Stimulated activated CD4-positive, alpha-beta T cell treated with anti-CD3 and anti-CD28 coated beads, Interleukin-12 subunit alpha, Interleukin-12 subunit beta, amount 100 ng/mL, for 24 hours (primary cell): ENCODE results near the gene TMEM86B.
"Not testable (repeated sequence)": the region's sequence is repeated elsewhere in the genome, so short reads cannot be mapped to it uniquely, and the experiment has no call there.

Experiments used
- DNase-seq, 2 experiments: peaks; one replicate each; pipeline ENCODE4 v3.0.0-alpha.2; 2020; ENCODE audit warnings: low read depth in 2 of 2

TMEM86B gene

DNA sequence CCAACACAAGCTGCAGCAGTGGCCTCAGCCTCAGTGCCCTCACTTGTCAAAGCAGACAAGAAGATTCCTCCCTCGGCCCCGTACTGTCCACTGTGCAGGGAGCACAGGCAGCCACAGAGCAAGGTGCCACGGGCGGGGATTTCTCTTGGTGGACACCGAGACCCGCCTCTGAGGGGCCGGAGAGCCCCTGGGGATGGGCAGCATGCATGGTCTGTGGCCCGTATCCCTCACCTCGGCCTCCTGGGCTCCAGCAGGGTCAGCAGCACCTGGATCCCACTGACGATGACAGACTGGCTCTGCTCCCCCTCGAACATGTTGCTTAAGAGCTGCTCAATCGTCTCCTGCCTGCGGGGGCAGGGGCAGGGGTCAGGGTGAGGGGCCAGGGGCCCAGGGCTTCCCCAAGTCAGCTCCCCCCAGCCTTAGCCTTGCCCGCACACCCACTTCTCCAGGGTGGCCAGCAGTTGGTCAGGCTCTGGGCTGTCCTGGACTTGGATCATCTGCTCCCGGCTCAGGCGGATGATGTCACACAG, 13.4 kb upstream of the TMEM86B start:
- no peak for DNase-seq

DNA sequence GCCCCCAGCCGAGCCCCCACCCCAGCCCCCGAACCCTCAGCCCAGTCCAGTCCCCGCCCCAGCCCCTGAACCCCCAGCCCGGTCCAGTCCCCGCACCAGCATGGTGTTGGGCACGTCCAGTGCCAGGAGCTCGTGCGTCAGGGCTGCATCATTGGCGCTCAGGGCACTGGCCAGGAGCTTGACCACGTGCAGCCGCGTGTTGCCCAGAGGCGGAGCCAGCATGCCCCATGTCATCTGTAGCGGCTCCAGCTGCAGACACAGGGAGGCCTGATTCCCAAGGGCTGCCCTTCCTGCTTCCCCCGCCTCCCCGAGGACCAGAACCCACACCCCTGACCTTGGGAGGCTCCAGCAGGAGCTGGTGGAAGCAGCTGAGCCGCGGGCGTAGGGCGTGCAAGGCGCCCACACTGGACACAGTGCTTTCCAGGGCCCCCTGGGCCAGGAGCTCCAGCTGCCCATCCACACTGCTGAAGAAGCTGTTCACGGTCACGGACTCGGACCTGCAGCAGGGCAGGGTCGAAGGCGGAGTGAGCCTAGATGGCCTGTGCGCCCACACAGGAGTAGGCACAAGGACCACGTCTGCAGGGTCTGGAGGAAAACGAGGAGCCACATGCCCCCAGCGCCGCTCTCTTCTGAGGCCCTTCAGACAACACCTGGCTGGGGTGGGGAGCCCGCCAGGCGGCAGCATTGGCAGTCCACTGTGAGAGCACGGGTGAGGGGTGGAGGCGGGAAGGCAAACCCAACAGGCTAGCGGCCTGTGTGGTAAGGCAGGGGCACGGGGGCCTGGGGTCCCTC, 12.8 kb upstream of the TMEM86B start:
- no peak for DNase-seq

DNA sequence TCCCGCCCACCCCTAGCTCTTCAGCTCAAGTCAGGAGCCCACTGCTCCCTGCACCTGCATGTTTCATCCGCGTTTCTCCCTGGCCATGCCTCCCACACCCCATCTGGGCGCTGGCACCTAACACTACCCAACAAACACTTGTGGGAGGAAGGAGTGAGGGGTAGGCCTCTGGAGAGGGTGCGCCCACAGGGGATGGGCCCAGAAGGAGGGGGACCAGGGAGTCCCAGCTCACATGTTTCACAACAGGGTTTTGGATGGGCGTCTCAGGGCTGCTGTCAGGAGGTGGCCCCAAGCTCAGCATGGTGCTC, 12.1 kb upstream of the TMEM86B start:
- DNase-seq = no peak

DNA sequence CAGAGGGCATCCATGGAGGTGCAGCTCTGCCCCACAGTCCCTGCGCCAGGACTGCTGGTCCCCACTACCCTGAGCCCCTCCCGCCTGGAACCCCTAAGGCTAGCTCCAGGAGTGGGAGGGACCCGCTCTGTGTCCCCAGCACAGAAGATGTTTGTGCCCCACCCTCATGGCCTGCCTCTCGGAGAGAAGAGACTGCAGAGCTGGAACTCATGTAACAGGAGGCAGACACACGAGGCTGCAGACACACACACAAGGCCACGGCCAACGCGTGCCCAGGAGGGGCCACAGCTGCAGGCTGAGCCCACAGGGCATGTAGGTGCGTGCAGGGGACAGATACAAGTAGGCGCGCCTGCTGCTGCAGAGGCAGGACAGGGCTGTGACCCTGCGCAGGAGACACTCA, 10.4 kb upstream of the TMEM86B start:
- no peak for DNase-seq

DNA sequence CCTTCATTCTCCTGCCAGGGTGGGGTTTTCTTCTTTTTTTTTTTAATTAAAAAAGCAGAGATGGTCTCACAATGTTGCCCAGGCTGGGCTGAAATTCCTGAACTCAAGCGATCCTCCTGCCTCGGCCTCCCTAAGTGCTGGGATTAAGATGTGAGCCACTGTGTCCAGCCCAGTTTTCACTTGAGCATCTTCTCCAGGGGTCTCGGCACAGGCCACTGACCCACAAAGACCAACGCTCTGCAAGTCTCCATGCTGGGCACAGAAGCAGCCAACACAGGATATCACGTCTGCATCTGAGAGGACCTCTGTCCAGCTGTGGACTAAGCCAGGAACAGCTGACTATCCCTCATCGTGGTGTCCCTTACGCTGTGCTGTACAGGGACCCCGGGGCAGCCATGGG, 9.5 kb upstream of the TMEM86B start:
- DNase-seq = no peak

DNA sequence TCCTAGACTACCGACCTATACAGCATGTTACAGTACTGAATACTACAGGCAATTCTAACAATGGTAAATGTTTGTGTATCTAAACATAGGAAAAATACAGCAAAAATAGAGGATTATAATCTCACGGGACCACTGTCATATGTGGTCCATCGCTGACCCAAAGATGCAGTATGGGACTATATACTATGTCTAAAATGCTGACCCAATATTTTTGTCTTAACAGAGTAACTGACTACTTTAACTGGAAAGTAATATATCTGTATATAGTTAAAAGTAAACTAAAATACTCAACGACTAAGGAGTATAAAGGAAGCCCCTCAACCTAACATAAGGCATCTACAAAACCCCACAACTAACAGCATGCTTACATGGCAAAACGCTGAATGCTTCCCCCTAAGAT, 4.4 kb upstream of the TMEM86B start:
- no peak for DNase-seq

DNA sequence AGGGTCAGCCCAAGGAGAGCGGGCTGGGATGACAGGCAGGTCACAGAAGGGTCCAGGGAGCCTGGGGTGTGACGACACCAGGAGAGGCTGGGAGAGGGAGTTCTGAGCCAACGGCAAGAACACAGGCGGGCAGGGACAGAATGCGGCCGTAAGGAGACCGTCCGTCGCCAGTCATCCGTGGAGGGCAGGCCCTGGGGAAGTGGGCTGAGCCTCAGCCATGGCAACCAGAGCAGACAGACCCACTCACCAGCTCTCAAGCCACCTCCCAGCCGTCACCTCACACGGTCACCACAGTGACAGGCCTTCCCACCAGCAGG, 3.7 kb upstream of the TMEM86B start:
- no peak for DNase-seq

DNA sequence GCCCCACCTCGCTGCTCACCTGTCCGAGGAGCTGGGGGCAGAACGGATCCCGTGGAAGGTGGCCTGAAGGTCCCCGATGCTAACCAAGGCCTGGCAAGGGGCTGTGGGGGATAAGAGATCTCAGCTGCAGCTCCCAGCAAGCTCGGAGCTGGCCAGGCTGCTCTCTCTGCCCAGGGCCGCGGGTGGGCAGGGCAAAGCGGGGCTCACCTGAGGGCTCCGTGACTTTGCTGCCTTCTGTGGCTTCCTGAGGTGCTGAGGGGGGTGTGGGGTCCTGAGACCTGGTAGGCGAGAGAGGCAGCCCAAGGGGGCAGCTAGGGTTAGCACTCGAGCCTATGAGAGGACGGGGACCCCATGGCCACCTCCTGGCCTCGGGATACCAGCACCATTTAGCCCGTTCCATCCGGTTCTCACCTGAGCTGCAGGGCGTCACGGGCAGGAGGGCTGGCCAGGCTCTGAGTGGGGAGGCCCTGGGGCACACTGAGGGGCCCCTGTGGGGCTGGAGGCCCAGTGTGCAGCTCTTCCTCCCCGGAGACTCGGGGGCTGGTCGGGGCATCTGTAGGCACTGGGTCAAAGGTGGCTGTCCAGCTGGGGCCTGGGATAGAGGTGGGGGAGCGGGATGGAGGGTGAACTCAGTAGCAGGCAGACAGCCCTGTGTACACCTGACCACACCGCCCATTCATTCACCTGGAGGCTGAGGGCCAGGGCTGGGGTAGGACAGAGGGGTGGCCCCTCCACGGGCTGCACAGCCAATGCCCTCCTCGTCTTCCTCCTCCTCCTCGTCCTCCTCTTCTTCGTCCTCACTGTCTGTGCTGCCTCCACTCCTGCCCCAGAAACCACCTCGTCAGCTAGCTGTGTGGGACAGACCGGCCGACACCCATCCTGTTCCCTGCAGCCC, 3.1 kb upstream of the TMEM86B start:
- DNase-seq = no peak

DNA sequence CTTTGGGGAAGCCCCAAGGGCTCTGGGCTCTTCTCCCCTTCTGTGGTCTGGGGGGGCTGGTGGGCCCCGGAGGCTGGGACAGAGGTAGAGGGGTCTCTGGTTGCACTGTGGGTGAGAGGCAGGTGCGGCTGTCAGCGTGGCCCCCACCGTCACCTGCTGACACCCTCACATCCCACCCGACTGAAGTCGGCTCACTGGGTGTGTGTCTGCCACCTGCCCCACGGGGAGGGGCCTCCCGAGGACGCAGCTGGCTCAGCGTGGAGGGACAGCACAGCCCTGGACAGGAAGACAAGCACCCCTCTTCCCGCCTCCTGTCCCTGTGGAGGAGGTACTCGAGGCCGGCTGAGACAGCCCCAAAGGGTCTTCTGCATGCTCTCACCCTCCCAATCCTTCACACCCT, 2.2 kb upstream of the TMEM86B start:
- DNase-seq = no peak

DNA sequence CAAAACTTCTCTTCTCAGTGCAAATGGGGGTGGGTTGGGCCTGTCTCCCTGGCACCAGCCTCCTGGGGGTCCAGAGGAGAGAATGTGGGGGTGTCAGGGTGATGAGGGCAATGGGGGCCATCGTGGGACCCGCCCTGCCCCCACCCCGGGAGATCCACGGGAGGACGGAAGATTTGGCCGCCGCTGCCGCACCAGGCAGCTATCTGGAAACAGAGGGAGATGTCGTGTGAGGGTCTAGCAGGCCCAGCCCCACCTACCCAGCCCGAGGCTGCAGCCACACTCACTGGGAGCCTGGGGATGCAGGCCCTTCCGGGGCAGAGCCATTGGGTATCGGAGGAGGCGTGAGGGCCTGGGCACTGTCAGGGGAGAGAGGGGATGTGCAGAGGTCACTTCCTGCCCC, 1.8 kb upstream of the TMEM86B start:
- DNase-seq = no peak

DNA sequence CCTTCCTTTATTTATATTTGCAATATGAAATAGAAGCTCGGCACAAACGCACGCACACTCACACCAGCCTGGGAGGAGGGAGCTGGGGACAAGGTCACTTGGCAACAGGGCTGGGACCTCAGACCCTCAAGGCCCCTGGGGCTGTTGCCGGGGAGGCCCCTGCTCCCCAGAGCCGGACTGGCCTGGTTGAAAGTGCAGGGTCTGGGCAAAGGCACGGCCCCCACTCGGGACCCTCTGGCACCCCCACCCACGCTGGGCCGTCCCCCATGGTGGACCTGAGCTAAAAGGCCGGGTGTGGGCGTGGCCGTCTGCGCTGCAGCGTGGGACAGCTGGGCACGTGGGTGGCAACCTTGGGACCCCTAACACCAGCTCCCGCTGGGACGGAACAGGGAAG, 1.2 kb upstream of the TMEM86B start:
- no peak for DNase-seq

DNA sequence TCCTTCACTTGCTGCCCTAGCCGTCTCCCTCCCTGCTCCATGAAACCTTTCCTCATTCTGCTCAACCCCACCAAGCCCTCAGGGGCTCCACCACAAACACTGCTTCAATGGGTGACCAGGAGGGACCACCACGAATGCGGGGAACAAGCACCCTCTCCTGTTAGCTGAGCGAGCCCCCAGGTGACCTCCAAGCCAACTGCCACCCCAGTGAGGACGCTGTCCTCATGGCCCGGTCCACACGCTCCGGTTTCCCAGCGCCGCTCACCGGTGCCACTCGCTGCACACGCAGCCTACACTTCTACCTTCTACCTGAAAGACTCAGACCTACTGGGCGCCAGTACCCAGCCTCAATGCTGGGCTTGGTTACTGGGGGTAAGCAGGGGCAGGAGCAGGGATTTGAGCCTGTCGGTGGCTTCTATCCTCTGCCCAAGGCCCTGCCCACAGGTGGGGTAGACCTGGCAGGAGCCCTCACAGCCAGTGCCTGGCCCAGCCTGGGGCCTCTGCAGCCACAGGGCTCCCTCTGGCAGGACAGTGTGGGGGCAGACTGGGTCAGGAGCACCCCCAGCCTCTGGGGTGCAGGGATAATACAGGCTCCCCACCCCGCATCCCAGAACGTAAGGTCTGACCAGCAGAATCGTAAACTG, 704 bp upstream of the TMEM86B start:
- no peak for DNase-seq

DNA sequence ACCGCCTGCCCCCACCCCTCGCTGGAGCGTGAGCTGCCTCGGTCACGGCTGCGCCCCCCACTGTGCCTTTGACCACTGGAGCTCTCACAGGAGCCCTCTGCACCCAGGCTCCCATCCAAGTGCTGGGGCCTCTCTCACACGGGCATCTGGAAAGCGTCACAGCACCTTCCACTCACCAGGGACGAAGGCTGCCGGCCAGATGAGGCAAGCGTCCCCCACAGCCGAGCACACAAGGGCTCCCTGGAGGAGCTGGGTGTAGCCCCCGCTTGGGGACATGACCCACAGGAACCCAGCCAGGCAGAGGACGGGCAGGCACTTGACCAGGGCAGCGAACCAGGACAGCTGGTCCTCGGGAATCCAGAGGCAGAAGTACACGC, 560 bp downstream of the TMEM86B start:
- no peak for DNase-seq

DNA sequence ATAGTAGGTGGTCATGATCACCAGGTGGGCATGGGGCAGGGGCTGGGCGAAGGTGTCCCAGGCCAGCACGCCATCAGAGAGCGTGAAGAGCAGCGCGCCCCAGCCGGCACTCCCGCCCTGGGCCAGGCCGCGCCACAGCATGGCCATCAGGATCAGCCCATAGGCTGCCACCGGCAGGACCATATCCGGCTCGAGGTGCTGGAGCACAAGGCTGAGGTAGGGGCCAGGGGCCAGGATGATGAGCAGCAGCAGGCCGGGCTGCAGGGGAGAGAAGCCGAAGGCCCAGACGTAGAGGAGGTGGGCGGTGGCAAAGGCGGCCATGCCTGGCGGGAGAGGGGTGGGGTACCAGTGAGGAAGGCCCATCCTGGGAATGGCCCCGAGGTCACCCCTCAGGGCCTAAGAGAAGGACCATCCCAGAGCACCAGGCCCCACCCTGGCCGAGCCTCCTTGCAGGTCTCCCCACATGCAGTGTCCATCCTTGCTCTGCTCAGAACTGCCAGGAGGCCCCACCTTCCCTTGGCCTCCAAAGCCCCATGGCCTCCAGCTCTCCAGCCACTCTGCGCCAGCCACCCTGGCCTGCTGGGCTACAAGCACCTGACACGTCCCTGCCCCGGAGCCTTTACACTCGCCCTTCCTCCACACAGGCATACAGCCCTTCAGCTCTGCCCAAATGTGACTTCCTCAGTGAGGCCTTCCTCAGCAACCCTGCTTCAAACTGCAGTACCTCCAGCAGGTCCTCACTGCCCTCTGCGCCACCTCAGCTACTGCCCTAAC, 1.1 kb downstream of the TMEM86B start:
- DNase-seq = no peak

DNA sequence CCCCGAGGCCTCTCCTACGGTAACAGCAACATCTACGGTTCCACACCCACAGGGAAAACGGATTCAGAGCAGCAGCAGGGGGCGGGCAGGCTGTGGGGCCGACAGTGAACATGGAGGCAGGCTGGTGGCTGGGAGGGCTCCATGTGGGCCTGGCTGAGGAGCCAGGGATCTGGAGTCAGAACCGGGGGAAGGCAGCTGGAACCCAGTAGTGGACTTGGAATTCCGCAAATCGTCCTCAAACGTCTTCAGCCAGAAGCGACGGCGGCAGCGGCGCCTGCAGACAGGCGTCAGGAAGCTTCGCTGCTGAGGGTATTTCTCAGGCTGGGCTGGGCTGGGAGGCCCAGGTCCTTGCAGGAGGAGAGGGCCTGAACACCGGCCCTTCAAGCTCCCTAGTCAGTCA, 1.8 kb downstream of the TMEM86B start:
- no peak for DNase-seq

DNA sequence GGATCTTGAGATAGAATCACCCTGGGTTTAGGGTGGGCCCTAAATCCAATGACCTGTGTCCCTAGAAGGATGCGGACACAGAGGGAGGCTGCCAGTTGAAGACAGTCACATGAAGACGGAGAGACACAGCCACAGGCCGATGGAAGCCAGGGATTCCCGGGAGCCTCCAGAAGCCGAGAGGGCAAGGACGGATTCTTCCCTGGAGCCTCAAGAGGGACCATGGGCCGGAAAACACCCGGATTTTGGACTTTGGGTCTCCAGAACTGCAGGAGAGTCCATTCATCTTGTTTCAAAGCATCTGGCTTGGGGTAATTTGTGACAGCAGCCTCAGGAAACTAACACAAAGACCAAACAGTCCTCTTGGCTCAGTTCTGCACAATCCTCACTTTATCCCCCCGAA, 2.3 kb downstream of the TMEM86B start:
- DNase-seq = no peak

DNA sequence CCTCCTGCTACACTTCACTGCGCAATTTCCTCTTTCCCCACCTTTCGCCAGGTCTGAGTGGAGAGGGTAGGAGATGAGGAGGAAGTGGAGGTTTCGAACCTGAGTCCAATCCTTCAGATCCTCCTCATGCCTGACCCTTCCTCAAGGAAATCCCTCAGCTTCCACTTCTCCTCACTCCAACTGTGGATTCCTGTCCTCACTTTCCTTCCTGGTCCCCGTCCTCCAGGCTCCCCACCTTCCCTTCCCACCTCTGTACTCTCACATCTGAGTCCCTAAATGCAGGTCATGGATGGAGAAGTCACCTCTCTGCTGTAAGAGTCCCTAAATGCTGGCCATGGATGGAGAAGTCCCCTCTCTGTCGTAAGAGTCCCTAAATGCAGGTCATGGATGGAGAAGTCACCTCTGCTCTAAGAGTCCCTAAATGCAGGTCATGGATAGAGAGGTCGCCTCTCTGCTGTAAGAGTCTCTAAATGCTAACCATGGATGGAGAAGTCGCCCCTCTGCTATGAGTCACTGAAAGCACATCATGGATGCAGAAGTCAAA, 3.1 kb downstream of the TMEM86B start:
- no peak for DNase-seq

DNA sequence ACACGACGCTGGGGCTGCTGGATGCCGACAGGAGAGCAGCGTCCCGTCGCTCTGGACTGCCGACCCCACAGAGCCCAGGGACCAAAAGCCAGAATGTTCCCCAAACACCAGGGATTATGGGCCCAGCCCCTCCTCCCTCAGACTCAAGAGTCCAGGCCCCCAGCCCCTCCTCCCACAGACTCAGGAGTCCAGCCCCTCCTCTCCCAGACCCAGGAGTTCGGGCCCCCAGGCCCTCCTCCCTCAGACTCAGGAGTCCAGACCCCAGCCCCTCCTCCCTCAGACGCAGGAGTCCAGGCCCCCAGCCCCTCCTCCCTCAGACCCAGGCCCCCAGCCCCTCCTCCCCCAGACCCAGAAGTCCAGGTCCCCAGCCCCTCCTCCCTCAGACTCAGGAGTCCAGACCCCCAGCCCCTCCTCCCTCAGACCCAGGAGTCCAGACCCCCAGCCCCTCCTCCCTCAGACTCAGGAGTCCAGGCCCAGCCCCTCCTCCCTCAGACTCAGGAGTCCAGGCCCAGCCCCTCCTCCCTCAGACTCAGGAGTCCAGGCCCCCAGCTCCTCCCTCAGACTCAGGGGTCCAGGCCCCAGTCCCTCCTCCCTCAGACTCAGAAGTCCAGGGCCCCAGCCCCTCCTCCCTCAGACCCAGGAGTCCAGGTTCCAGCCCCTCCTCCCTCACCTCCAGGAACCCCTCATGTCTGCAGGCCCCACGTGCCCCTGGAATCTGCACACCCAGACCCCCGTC, 3.7 kb downstream of the TMEM86B start:
- not testable (repeated sequence) for DNase-seq

DNA sequence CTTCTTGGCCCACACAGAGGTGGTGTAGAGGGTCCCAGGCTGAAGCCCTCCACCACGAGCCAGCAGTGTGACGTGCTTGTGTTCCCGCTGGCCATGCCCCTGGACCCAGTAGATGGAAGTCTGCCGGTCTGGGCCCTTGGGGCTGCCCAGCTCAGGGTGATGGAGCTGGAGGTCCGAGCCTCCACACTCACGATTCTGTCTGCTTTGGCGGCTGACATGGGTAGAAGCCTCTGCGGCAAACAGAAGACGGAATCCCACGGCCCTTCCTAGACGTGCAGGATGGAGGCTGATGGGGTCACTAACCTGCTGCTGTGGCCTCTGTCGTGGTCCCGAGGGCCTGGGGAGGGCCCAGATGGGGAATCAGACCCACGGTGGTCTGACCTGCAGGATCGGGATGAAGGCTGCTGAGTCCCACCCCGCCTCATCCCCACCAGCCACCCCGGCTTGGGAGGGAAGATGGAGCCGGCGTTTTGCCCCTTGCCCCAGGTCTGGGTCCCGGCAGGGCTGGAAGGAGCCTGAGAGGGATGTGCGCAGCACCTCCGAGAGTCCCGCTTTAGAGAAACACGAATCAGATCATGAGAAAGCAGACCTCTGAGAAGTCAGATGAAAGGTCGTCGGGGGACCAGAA, 4.4 kb downstream of the TMEM86B start:
- DNase-seq = no peak

DNA sequence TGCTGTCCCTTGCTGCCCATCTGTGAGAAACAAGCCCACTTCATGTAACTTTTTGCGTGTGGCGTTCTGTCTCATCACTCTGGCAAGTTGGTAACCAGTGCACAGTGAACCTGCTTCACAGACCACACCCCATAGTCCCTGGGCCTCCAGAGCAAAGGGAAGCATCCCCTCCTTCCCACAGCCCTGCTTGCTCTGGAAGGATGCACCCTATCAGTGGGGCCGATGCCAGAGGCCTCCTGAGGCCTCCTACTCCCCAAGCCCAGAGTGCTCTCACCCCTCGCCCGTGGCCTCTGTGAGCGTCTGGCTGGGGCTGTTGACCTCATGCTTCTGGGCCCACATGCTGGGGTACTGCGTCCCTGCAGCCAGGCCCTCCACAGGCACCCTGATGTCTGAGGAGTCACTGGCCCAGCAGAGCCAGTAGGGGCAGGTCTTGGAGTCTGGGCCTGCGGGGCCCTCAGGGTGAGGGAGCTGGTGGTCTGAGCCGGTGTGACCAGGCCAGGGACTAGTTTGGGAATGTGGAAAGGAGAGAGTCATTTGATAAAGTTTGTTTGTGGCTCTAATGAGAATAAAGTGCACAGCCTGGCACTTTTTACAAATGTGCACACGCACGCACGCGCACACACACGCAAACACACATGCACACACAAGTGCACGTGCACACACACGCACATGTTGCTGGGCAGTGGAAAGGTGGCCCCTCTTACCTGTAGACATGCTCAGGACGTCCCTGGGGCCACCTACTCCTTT, 5.1 kb downstream of the TMEM86B start:
- DNase-seq = no peak
